GM12801 (cell line): Measurements from ENCODE around the gene ST8SIA5.

Experiments
- TF ChIP-seq, protein P1 (sequence below): IDR thresholded peaks from one replicate; pipeline ENCODE4 v1.5.1; 2011; ENCODE audit warnings: control low read depth; ENCODE audit not compliant: insufficient read length; ENCODE audit errors: extremely low read depth

Gene ST8SIA5

GRCh38 chr18:46622999-46623398, 133.9 kb downstream of the ST8SIA5 start:
- TF ChIP-seq, protein P1, sequence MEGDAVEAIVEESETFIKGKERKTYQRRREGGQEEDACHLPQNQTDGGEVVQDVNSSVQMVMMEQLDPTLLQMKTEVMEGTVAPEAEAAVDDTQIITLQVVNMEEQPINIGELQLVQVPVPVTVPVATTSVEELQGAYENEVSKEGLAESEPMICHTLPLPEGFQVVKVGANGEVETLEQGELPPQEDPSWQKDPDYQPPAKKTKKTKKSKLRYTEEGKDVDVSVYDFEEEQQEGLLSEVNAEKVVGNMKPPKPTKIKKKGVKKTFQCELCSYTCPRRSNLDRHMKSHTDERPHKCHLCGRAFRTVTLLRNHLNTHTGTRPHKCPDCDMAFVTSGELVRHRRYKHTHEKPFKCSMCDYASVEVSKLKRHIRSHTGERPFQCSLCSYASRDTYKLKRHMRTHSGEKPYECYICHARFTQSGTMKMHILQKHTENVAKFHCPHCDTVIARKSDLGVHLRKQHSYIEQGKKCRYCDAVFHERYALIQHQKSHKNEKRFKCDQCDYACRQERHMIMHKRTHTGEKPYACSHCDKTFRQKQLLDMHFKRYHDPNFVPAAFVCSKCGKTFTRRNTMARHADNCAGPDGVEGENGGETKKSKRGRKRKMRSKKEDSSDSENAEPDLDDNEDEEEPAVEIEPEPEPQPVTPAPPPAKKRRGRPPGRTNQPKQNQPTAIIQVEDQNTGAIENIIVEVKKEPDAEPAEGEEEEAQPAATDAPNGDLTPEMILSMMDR, result no peak

GRCh38 chr18:46622451-46622850, 134.4 kb downstream of the ST8SIA5 start:
- TF ChIP-seq, protein P1, result no peak

- TF ChIP-seq, protein P1, result no peak
Observed at GRCh38 chr18:46621871-46622270, 135.0 kb downstream of the ST8SIA5 start.

DNA sequence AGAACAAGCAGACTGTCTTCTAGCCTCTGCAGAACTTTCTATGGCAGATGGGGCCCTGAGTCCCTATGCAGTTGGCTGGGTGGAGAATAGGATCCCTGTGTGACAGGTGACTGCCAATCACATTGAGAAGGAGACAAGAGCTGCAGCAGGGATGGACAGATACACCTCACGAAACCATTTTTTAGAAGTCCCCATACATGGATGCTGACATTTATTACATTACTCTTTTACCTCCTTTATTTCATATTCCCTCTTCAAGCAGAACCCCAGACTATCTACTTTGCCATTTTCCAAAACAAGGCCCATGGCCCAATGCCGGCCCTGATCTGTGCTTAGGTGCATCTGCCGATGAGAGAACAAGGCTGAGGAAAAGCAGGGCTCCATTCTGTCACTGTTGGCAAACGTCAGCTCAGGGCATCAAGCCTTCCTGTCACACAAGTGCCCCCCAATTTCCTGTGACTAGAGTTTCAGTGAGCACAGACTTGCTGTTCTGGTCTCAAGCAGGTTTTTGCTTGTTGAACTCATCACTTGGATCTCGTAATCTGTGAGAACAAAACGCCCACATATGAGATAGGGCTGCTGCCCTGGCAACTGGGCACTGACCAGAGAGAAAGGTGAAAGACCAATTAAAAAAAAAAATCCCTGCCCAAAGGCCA, 135.6 kb downstream of the ST8SIA5 start:
- TF ChIP-seq, protein P1, result no peak

DNA sequence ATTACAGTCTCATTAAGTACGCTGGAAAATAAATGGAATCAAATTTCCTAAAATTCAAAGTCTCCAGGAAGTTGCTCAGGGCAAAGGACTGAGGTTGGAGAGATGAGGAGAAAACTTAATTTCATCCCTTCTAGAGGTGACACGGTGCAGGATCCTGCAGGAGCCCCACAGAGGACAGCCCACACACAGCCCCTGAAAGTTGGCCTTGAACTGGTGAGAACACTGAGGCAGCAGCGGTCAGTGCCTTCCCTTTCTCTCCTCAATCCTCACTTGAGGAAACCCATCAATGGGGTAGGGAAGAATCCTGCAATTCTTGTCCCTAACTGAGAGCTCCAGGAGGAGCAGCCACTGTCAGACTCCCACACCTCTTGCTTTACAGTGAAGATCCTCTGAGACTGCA, 137.3 kb downstream of the ST8SIA5 start:
- TF ChIP-seq, protein P1, result no peak
